Panc1 (cell line): ENCODE data around the gene P2RX4. TPM values are rescaled to one million over a fixed set of nuclear protein-coding genes. Genes with fewer than 3 reads are reported as not detected.
"Not testable (repeated sequence)": the region's sequence is repeated elsewhere in the genome, so short reads cannot be mapped to it uniquely, and the experiment has no call there.

Experiments used
- ATAC-seq: fragments of 200-7000 bp; cut with Tn5 transposase; 2 replicates; pipeline ENCODE4 v1.9.1; 2020; ENCODE audit warnings: mild to moderate bottlenecking, moderate library complexity
- BruUV-seq: library from RNA; stranded (reverse); fragments of 400-500 nt; replicated peaks from 2 replicates; lab custom pipeline; 2021; lab: Mats Ljungman, UMichigan
- CTCF ChIA-PET: fragments of 300-600 bp; sonication (Branson Sonifier 250); formaldehyde crosslinking; loops from one replicate; lab custom pipeline; 2022; ENCODE audit warnings: antibody characterized with exemption; lab: Charles Lee
- POLR2A ChIA-PET: fragments of 300-600 bp; sonication (Branson Sonifier 250); formaldehyde crosslinking; loops from one replicate; lab custom pipeline; 2022; ENCODE audit warnings: antibody characterized with exemption; lab: Charles Lee
- DNase-seq: peaks from one replicate; pipeline ENCODE4 v3.0.0-alpha.2; 2010; ENCODE audit warnings: low read depth, low spot score
- H3K27ac ChIP-seq: 2 replicates; pipeline ENCODE4 v1.5.1; 2011; ENCODE audit warnings: mild to moderate bottlenecking, low read length, inconsistent platforms
- H3K27me3 ChIP-seq: fragments of 200-500 bp; sonication (Bioruptor generic); 2 replicates; pipeline ENCODE4 v1.6.0; 2014; ENCODE audit warnings: low read length, inconsistent platforms; ENCODE audit not compliant: control insufficient read depth, insufficient read depth
- H3K36me3 ChIP-seq: fragments of 200-500 bp; sonication (Bioruptor generic); 2 replicates; pipeline ENCODE4 v1.5.1; 2014; ENCODE audit warnings: inconsistent platforms, mild to moderate bottlenecking, low read length, moderate library complexity; ENCODE audit not compliant: control insufficient read depth, insufficient read depth
- H3K4me1 ChIP-seq: 2 replicates; pipeline ENCODE4 v1.5.1; 2011; ENCODE audit warnings: inconsistent platforms, mild to moderate bottlenecking, low read length, moderate library complexity; ENCODE audit not compliant: control insufficient read depth, insufficient read depth
- H3K4me3 ChIP-seq, 2 experiments: 2 replicates each; pipeline ENCODE4 v1.5.1; 2011 to 2012; ENCODE audit warnings: low read depth in 2 of 2, low read length in 2 of 2, mild to moderate bottlenecking in 2 of 2, inconsistent platforms in 1 of 2, moderate library complexity in 1 of 2
- H3K9me3 ChIP-seq: fragments of 200-500 bp; sonication (Bioruptor generic); 2 replicates; pipeline ENCODE4 v1.5.1; 2014; ENCODE audit warnings: low read depth, mild to moderate bottlenecking, inconsistent platforms, low read length, moderate library complexity; ENCODE audit not compliant: control insufficient read depth, insufficient read depth
- CTCF ChIP-seq: fragments of 450-650 bp; IDR thresholded peaks from 2 replicates; pipeline ENCODE4 v1.5.1; 2017; ENCODE audit warnings: mild to moderate bottlenecking
- POLR2AphosphoS5 ChIP-seq: IDR thresholded peaks from 2 replicates; pipeline ENCODE4 v1.6.1; 2012; ENCODE audit warnings: mild to moderate bottlenecking, low read depth, low read length, moderate library complexity
- REST ChIP-seq, 2 experiments: IDR thresholded peaks; 2 replicates each; pipeline ENCODE4 v1.6.1; 2011 to 2012; ENCODE audit warnings: low read depth in 2 of 2, control low read depth in 1 of 2, low read length in 1 of 2, mild to moderate bottlenecking in 1 of 2, moderate library complexity in 1 of 2; ENCODE audit not compliant: insufficient read depth in 1 of 2
- SIN3A ChIP-seq: IDR thresholded peaks from 2 replicates; pipeline ENCODE4 v1.6.1; 2012; ENCODE audit warnings: low read depth, mild to moderate bottlenecking, low read length, moderate library complexity, borderline replicate concordance; ENCODE audit not compliant: insufficient read depth
- TCF7L2 ChIP-seq: IDR thresholded peaks from 2 replicates; pipeline ENCODE4 v1.6.1; 2011; ENCODE audit warnings: mild to moderate bottlenecking, low read depth, low read length, inconsistent platforms
- in situ Hi-C: cut with HindIII; loops from 2 replicates; pipeline ENCODE4 v1.10.0; 2016; ENCODE audit warnings: low sequenced_read_pairs, low pct_unique_long_range_greater_than_20kb
- intact Hi-C: fragments of 100-400 bp; cut with micrococcal nuclease; formaldehyde crosslinking; loops from one replicate; pipeline ENCODE4 v1.10.0; 2022; ENCODE audit not compliant: unreplicated experiment
- total RNA-seq: library from RNA; stranded (reverse); gene quantifications from one replicate; pipeline ENCODE4 v1.2.1, GENCODE V29; 2021; ENCODE audit not compliant: unreplicated experiment

P2RX4 gene
- total RNA-seq, 1 experiment from 2014 or later, result 12.4 TPM

GRCh38 chr12:121279507-121279915, 69.6 kb downstream of the P2RX4 start:
- Histone ChIP-seq H3K4me3 (no peak overlapping the region), H3K27ac (no peak overlapping the region), H3K27me3 (no peaks in the 10 kb centered on the region), H3K36me3 (no peaks in the 10 kb centered on the region), H3K9me3 (no peaks in the 10 kb centered on the region), H3K4me1 (no peaks in the 10 kb centered on the region)
- CTCF ChIA-PET, result no interaction called here
- intact Hi-C loops (no loop called here), in situ Hi-C loops (no loop called here)
- POLR2A ChIA-PET, result interaction anchor here (0.5 kb wide), 1 partner anchor 300 kb away, joined by 4 read pairs; no protein-coding TSS in a partner anchor
- ATAC-seq (no peak), DNase-seq (no peak)
- no TSS peak for BruUV-seq
- TF ChIP-seq REST (IDR thresholded peaks at IDR 0.05; ENCODE audit: insufficient read depth in 1 of 2, low read depth in 2 of 2, low read length in 1 of 2) (no peak), CTCF (no peak), SIN3A (no peak), POLR2AphosphoS5 (no peak), TCF7L2 (no peak)

GRCh38 chr12:121280531-121280930, 70.6 kb downstream of the P2RX4 start:
- BruUV-seq, in situ Hi-C loops, H3K27ac ChIP-seq, ATAC-seq, CTCF ChIA-PET, H3K4me1 ChIP-seq, H3K27me3 ChIP-seq, POLR2A ChIA-PET, DNase-seq, H3K36me3 ChIP-seq, H3K4me3 ChIP-seq, intact Hi-C loops, H3K9me3 ChIP-seq: not testable (repeated sequence)

- DNase-seq, BruUV-seq, CTCF ChIA-PET, H3K4me3 ChIP-seq, H3K36me3 ChIP-seq, H3K27ac ChIP-seq, H3K4me1 ChIP-seq, in situ Hi-C loops, POLR2A ChIA-PET, intact Hi-C loops, ATAC-seq, H3K9me3 ChIP-seq, H3K27me3 ChIP-seq: not testable (repeated sequence)
Observed at GRCh38 chr12:121281116-121281515, 71.2 kb downstream of the P2RX4 start.
